CD4-positive, alpha-beta T cell treated with Interleukin-6 for 4 hours (primary cell): Measurements from ENCODE around the gene STRIP2.
"Not testable (repeated sequence)": the region's sequence is repeated elsewhere in the genome, so short reads cannot be mapped to it uniquely, and the experiment has no call there.

Source experiments
- DNase-seq: peaks from one replicate; pipeline ENCODE4 v3.0.0-alpha.2; 2020; ENCODE audit warnings: mixed read lengths

The STRIP2 gene

GRCh38 chr7:129423700-129424410, 10.4 kb upstream of the STRIP2 start:
- DNase-seq: no peak

GRCh38 chr7:129426482-129426881, 7.8 kb upstream of the STRIP2 start:
- DNase-seq: no peak

- DNase-seq: no peak
Observed at GRCh38 chr7:129427526-129428045, 6.6 kb upstream of the STRIP2 start.

GRCh38 chr7:129431911-129432643, 2.2 kb upstream of the STRIP2 start:
- DNase-seq: no peak

- DNase-seq: peak; percentile 3
Observed at GRCh38 chr7:129434675-129435318, 565 bp downstream of the STRIP2 start.

GRCh38 chr7:129435414-129435829, 1.2 kb downstream of the STRIP2 start:
- DNase-seq: no peak

GRCh38 chr7:129436335-129436923, 2.2 kb downstream of the STRIP2 start:
- DNase-seq: no peak

GRCh38 chr7:129437190-129437589, 3.0 kb downstream of the STRIP2 start:
- DNase-seq: no peak

- DNase-seq: no peak
Observed at GRCh38 chr7:129438281-129438838, 4.1 kb downstream of the STRIP2 start.

- DNase-seq: peak; percentile 12
Observed at GRCh38 chr7:129438839-129439651, 4.8 kb downstream of the STRIP2 start.

GRCh38 chr7:129439963-129440625, 5.9 kb downstream of the STRIP2 start:
- no peak for DNase-seq

GRCh38 chr7:129443612-129444011, 9.4 kb downstream of the STRIP2 start:
- no peak for DNase-seq

- DNase-seq: not testable (repeated sequence)
Observed at GRCh38 chr7:129444776-129445175, 10.5 kb downstream of the STRIP2 start.

GRCh38 chr7:129446925-129447324, 12.7 kb downstream of the STRIP2 start:
- DNase-seq: not testable (repeated sequence)

- not testable (repeated sequence) for DNase-seq
Observed at GRCh38 chr7:129447445-129447844, 13.2 kb downstream of the STRIP2 start.

- DNase-seq: not testable (repeated sequence)
Observed at GRCh38 chr7:129448608-129449007, 14.4 kb downstream of the STRIP2 start.

GRCh38 chr7:129450295-129450694, 16.1 kb downstream of the STRIP2 start:
- no peak for DNase-seq

- no peak for DNase-seq
Observed at GRCh38 chr7:129452589-129453231, 18.5 kb downstream of the STRIP2 start.

GRCh38 chr7:129453510-129454248, 19.4 kb downstream of the STRIP2 start:
- no peak for DNase-seq

GRCh38 chr7:129454249-129454551, 20.0 kb downstream of the STRIP2 start:
- DNase-seq: no peak
